Keratinocyte (primary cell): ENCODE results near the gene MEIS2. TPM values are rescaled to one million over a fixed set of nuclear protein-coding genes. Genes with fewer than 3 reads are reported as not detected.

ENCODE experiments used
- DNase-seq: peaks from one replicate; pipeline ENCODE4 v3.0.0-alpha.2; 2011; ENCODE audit warnings: low read depth, missing footprints, low spot score
- FAIRE-seq: peaks from 2 replicates; lab custom pipeline; 2011; peaks lifted over from hg19 to GRCh38; lab: Jason Lieb, UNC
- H2AFZ ChIP-seq: 2 replicates; pipeline ENCODE4 v1.6.0; 2012; ENCODE audit warnings: low read length, control low read depth, inconsistent platforms; ENCODE audit not compliant: control insufficient read depth
- H3K27ac ChIP-seq: 2 replicates; pipeline ENCODE4 v1.5.1; 2011; ENCODE audit warnings: low read length; ENCODE audit not compliant: control insufficient read depth, insufficient read depth
- H3K27me3 ChIP-seq: 3 replicates; pipeline ENCODE4 v1.6.0; 2011; ENCODE audit warnings: low read length; ENCODE audit not compliant: control insufficient read depth, insufficient read depth; ENCODE audit errors: extremely low read depth
- H3K36me3 ChIP-seq, 2 experiments: 2 replicates in 1 of 2; 3 replicates in 1 of 2; pipeline ENCODE4 v1.5.1; 2011; ENCODE audit warnings: low read length in 2 of 2, mild to moderate bottlenecking in 1 of 2; ENCODE audit not compliant: control insufficient read depth in 2 of 2, insufficient read depth in 2 of 2; ENCODE audit errors: extremely low read depth in 1 of 2
- H3K4me1 ChIP-seq: 3 replicates; pipeline ENCODE4 v1.5.1; 2011; ENCODE audit warnings: low read length; ENCODE audit not compliant: control insufficient read depth, insufficient read depth; ENCODE audit errors: extremely low read depth
- H3K4me2 ChIP-seq: 3 replicates; pipeline ENCODE4 v1.6.0; 2011; ENCODE audit warnings: low read depth, low read length; ENCODE audit not compliant: control insufficient read depth, insufficient read depth; ENCODE audit errors: extremely low read depth
- H3K4me3 ChIP-seq, 3 experiments: fragments of 200-600 bp in 1 of 3; sonication (generic) in 1 of 3; 2 replicates in 2 of 3; 3 replicates in 1 of 3; pipeline ENCODE4 v1.5.1; 2011 to 2016; ENCODE audit warnings: low read length in 3 of 3, mild to moderate bottlenecking in 3 of 3, control low read depth in 2 of 3, inconsistent platforms in 1 of 3, low read depth in 1 of 3, mixed read lengths in 1 of 3, mixed run types in 1 of 3, moderate library complexity in 1 of 3; ENCODE audit not compliant: control insufficient read depth in 2 of 3, insufficient read depth in 2 of 3; ENCODE audit errors: extremely low read depth in 1 of 3
- H3K79me2 ChIP-seq: 2 replicates; pipeline ENCODE4 v1.6.0; 2012; ENCODE audit warnings: low read length; ENCODE audit not compliant: control insufficient read depth, insufficient read depth
- H3K9ac ChIP-seq: 3 replicates; pipeline ENCODE4 v1.6.0; 2011; ENCODE audit warnings: low read length; ENCODE audit not compliant: control insufficient read depth, insufficient read depth; ENCODE audit errors: extremely low read depth
- H3K9me1 ChIP-seq: 3 replicates; pipeline ENCODE4 v1.6.0; 2011; ENCODE audit warnings: low read length; ENCODE audit not compliant: control insufficient read depth, insufficient read depth; ENCODE audit errors: extremely low read depth
- H3K9me3 ChIP-seq: 2 replicates; pipeline ENCODE4 v1.5.1; 2012; ENCODE audit warnings: low read depth, low read length; ENCODE audit not compliant: control insufficient read depth
- H4K20me1 ChIP-seq: 3 replicates; pipeline ENCODE4 v1.6.0; 2011; ENCODE audit warnings: low read length; ENCODE audit not compliant: control insufficient read depth, insufficient read depth; ENCODE audit errors: extremely low read depth
- EZH2 ChIP-seq: IDR thresholded peaks from one replicate; pipeline ENCODE4 v1.6.1; 2012; ENCODE audit warnings: inconsistent platforms, mild to moderate bottlenecking, low read length, moderate library complexity
- dilution Hi-C: fragments of 300-500 bp; cut with MboI; formaldehyde crosslinking; loops from one replicate; pipeline ENCODE4 v1.7.0; 2020; ENCODE audit warnings: low sequenced_read_pairs; ENCODE audit not compliant: extremely low pct_ligation_motif_present
- polyA plus RNA-seq, 5 experiments: library from polyadenylated mRNA; depleted of rRNA in 3 of 5; stranded (reverse) in 3 of 5; stranded (forward) in 1 of 5; unstranded in 1 of 5; fragments of >200 nt; gene quantifications; 1 replicate in 1 of 5; 2 replicates in 3 of 5; 3 replicates in 1 of 5; pipeline versions ENCODE4 v1.2.1 to v1.2.3, GENCODE V29; 2011 to 2012; ENCODE audit warnings: missing spikeins in 2 of 5, low read depth in 1 of 5, low replicate concordance in 1 of 5
- TF ChIP-seq, protein P1 (sequence below), 3 experiments: IDR thresholded peaks in 1 of 3; conservative IDR thresholded peaks in 1 of 3; optimal IDR thresholded peaks in 1 of 3; 2 replicates in 2 of 3; 3 replicates in 1 of 3; pipeline versions ENCODE3 to v1.5.1; 2011; ENCODE audit warnings: low read length in 3 of 3, mild to moderate bottlenecking in 3 of 3, moderate library complexity in 2 of 3, control low read depth in 1 of 3, inconsistent platforms in 1 of 3; ENCODE audit not compliant: insufficient read depth in 2 of 3; ENCODE audit errors: extremely low read depth in 1 of 3

The MEIS2 gene
- polyA plus RNA-seq, 1 donor (not counting 4 experiments of a cell fraction or from before 2014, with no cell fraction given), result 11.4 TPM

DNA sequence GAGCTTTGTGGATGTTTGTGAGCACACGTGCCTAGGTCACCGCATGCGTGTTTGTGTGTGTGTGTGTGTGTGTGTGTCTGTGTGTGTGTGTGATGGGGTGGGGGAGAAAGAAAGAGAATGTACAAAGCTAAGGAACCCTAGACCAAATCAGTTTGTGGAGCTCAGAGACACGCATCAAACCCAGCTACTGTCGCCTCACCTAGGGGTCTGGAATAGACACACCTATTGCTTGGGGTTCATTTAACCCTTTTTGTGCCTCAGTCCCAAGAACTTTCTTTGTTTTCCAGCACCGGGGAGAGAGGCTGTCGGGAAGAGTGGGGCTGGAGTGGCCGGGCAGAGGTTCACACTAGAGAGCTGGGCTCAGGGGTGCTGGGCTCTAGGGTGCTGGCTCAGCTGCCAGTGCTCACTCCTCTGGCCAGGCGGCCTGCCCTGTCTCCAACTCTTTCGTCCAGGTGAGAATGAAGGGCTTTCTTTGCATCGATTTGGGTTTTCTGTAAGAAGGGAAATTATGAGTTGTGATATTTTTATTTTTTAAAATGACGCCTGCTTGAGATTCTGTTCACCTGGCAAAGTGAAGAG lies 221.6 kb downstream of the MEIS2 start:
- peaks cover 53% of the 10 kb centered on the region for H3K27me3 ChIP-seq

DNA sequence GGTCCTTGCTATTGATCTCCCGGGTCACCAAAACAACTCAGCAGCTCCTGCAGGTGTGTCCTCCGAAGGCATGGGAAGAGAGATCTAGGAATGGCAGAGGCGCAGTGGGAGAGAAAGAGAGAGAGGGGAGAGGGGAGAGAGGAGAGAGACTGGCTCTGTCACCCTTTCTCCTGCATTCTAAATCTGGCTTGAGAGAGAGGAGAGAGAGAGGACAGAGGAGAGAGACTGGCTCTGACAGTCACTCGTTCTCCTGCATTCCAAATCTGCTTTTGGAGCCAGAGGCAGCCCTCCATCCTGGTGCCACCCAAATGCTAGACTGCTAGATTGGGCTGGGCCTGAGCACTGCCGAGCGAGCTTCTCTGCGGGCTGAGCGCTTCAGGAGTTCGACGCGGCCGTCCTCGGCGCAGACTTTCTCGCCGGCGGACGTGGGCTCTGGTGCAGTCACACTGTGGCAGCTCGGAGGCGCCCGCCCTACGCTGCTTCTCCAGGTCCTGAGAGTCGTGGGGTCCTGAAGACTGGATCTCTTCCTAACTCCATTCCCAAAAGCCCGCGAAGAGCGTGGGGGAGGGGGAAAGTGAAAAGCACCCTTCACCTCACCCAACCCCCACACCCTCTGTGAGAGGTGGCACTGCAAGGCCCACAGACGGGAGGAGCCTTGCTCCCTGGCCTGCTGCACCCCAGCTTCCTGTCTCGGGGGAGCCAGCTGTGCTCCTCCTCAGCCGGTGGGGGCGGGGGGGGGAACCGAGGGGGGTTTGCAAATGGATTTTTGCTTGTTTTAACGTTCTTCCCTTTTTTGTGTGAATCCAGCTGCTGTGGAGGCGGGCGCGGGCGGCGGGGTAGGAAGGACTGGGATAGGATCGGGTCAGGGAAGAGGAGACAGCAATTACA lies 222.3 kb downstream of the MEIS2 start:
- H2AFZ ChIP-seq, result no peak overlapping the region
- no peak overlapping the region for H3K4me3 ChIP-seq
- H3K4me1 ChIP-seq, result peaks cover 5% of the 10 kb centered on the region
- DNase-seq (no peak), FAIRE-seq (no peak)
- H3K27me3 ChIP-seq, result peaks cover 50% of the 10 kb centered on the region
- no peaks in the 10 kb centered on the region for H4K20me1 ChIP-seq
- no peak overlapping the region for H3K27ac ChIP-seq
- no peak overlapping the region for H3K9ac ChIP-seq
- TF ChIP-seq, protein P1, sequence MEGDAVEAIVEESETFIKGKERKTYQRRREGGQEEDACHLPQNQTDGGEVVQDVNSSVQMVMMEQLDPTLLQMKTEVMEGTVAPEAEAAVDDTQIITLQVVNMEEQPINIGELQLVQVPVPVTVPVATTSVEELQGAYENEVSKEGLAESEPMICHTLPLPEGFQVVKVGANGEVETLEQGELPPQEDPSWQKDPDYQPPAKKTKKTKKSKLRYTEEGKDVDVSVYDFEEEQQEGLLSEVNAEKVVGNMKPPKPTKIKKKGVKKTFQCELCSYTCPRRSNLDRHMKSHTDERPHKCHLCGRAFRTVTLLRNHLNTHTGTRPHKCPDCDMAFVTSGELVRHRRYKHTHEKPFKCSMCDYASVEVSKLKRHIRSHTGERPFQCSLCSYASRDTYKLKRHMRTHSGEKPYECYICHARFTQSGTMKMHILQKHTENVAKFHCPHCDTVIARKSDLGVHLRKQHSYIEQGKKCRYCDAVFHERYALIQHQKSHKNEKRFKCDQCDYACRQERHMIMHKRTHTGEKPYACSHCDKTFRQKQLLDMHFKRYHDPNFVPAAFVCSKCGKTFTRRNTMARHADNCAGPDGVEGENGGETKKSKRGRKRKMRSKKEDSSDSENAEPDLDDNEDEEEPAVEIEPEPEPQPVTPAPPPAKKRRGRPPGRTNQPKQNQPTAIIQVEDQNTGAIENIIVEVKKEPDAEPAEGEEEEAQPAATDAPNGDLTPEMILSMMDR (optimal IDR thresholded peaks at IDR 0.05 in 1 of 3, IDR thresholded peaks at IDR 0.05 in 1 of 3, conservative IDR thresholded peaks at IDR 0.05 in 1 of 3; ENCODE audit: extremely low read depth in 1 of 3, insufficient read depth in 2 of 3, low read length in 3 of 3), result no peak
- TF ChIP-seq EZH2, result no peak
- H3K9me1 ChIP-seq, result no peaks in the 10 kb centered on the region
- H3K4me2 ChIP-seq, result no peak overlapping the region
- dilution Hi-C loops, result no loop called here
- H3K79me2 ChIP-seq, result no peaks in the 10 kb centered on the region
- no peaks in the 10 kb centered on the region for H3K36me3 ChIP-seq
- H3K9me3 ChIP-seq, result no peaks in the 10 kb centered on the region

More for the DNA sequence above, 221.6 kb downstream of the MEIS2 start:
- Histone ChIP-seq H3K36me3 (no peaks in the 10 kb centered on the region), H4K20me1 (no peaks in the 10 kb centered on the region), H3K9me3 (no peaks in the 10 kb centered on the region), H3K4me1 (peaks cover 6% of the 10 kb centered on the region), H3K9me1 (no peaks in the 10 kb centered on the region), H3K79me2 (no peaks in the 10 kb centered on the region), H3K9ac (no peak overlapping the region), H3K27ac (no peak overlapping the region), H3K4me2 (no peak overlapping the region), H3K4me3 (no peak overlapping the region), H2AFZ (no peak overlapping the region)
- DNase-seq (no peak), FAIRE-seq (no peak)
- dilution Hi-C loops, result no loop called here
- TF ChIP-seq EZH2, result no peak
- TF ChIP-seq, protein P1 (optimal IDR thresholded peaks at IDR 0.05 in 1 of 3, IDR thresholded peaks at IDR 0.05 in 1 of 3, conservative IDR thresholded peaks at IDR 0.05 in 1 of 3; ENCODE audit: extremely low read depth in 1 of 3, insufficient read depth in 2 of 3, low read length in 3 of 3), result no peak
